AG09319 (cell line): ENCODE data around the gene FHAD1.

Experiments
- DNase-seq: peaks from one replicate; pipeline ENCODE4 v3.0.0-alpha.2; 2010; ENCODE audit warnings: low read depth; ENCODE audit errors: extremely low read depth
- TF ChIP-seq, protein P1 (sequence below): IDR thresholded peaks from 2 replicates; pipeline ENCODE4 v1.5.1; 2011; ENCODE audit warnings: low read depth, mild to moderate bottlenecking, inconsistent platforms, low read length, moderate library complexity

FHAD1 gene

DNA sequence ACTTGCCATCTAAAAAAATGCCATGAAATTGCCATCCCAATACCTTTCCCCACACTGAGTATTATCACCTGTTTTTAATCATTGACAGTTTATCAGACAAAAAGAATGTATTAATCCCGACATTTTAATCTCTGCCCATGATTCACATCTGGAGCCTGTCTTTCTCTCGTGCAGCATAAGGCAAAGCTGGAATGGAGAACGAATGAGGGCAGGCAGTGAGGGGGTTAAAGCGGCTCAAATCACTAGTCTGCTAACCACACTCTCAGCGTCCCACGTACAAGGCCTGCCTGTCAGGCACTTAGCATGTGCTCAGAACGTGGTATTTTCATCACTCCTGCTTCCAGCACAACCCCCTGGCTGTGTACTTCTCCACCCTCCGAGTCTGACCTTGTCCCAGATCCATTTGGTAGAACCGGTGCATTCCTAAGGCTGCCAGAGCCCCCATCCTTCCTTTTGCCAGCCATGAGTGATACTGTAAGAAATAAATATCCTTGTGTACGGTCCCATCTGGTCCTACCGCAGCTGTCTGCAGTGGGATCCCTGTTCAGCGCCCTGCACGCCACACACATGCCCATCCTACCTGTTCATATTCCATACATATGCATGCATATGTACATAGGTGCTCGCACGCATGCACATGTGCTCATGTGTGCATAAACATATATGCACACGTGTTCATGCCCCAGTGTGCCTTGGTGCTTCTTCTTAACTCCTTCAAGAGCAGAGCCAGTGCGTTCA is 34.6 kb upstream of the FHAD1 start:
- DNase-seq, result no peak
- TF ChIP-seq, protein P1, sequence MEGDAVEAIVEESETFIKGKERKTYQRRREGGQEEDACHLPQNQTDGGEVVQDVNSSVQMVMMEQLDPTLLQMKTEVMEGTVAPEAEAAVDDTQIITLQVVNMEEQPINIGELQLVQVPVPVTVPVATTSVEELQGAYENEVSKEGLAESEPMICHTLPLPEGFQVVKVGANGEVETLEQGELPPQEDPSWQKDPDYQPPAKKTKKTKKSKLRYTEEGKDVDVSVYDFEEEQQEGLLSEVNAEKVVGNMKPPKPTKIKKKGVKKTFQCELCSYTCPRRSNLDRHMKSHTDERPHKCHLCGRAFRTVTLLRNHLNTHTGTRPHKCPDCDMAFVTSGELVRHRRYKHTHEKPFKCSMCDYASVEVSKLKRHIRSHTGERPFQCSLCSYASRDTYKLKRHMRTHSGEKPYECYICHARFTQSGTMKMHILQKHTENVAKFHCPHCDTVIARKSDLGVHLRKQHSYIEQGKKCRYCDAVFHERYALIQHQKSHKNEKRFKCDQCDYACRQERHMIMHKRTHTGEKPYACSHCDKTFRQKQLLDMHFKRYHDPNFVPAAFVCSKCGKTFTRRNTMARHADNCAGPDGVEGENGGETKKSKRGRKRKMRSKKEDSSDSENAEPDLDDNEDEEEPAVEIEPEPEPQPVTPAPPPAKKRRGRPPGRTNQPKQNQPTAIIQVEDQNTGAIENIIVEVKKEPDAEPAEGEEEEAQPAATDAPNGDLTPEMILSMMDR, result no peak

DNA sequence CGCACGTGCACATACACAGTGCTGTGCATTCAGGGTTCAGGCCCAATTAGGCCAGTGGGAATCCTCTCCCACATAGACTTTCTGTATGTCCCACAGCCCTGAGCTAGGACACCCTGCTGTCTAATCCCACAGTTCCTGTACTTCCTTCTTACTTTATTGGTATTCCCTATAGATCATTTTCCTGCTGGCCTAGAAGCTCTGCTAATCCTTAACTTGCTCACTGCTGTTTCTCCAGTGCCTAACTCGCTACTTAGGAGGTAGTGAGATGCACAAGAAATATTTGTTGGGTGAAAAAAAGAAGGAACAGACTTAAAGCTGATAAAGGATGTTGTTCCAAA is 34.1 kb upstream of the FHAD1 start:
- TF ChIP-seq, protein P1, result no peak
- DNase-seq, result no peak

DNA sequence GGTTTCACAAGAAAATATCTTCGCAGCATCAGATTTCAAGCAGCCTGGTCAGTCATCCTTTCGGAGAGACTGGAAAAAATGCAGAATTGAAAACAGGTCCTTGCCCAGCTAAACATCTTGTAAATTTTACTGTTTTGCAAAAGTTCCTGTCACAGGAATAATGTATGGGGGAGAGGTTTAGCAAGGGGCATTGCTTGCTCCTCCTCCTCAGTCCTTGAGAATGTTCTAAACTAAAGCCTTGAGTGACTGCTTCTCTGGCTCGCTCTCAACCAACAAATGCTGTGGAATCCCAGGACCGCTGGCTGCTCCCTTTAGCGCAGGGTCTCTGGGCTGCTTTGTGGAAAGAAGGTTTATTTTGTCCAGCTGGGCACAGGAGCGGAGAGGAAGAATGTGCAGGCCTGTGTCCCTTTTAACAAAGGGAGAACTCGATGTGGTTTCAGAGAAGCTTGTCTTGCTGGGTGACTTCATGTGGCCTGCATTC is 33.6 kb upstream of the FHAD1 start:
- DNase-seq, result peak; percentile 16
- TF ChIP-seq, protein P1, result no peak

DNA sequence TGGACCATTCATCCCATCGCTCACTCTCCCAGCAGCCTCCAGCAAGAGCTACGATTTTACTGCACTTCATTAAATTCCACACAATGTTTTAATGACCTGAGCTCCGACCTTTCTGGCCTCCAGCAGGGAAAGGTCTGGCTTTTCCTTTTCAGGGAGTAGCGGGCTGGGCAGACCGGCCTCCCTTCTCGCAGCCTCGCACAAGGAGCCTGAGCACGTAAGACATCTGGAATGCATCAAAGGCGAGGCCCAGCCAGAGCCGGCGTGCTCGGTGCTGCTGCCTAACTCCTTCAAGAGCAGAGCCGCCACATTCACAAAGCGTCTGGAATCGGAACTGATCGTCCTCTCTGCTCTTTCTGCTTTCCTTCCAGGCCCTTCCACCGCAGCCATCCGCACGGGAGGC is 32.5 kb upstream of the FHAD1 start:
- TF ChIP-seq, protein P1, result no peak
- DNase-seq, result no peak

DNA sequence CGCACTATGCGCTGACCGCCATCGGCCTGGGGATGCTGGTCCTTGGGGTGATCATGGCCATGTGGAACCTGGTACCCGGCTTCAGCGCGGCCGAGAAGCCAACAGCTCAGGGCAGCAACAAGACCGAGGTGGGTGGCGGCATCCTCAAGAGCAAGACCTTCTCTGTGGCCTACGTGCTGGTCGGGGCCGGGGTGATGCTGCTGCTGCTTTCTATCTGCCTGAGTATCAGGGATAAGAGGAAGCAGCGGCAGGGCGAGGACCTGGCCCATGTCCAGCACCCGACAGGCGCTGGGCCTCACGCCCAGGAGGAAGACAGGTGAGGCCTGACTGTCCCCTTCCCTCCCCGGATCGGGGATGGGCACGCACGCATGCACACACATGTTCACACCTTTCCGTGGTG is 31.9 kb upstream of the FHAD1 start:
- no peak for DNase-seq
- TF ChIP-seq, protein P1, result no peak

DNA sequence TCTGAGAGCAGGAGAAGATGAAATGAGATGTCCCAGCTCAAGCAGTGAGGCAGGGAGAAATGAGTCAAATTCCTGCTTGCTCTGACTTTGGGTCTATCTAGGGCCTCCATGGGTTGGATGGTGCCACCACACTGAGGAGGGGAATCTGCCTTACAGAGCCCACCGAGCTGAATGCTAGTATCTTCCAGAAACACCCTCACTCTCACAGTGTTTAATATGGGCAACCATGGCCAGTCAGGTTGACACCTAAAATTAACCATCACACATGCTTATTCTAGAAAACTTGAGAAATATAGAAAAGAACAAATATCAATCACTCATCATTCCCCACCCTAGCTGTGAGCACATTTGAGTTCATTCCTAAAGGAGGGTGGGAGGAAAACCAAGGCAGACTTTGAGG is 29.4 kb upstream of the FHAD1 start:
- DNase-seq, result no peak
- TF ChIP-seq, protein P1, result no peak

- TF ChIP-seq, protein P1, result no peak
- no peak for DNase-seq
Measured at GRCh38 chr1:15218287-15219279, 28.4 kb upstream of the FHAD1 start.
